HG02840 (cell line): Measurements from ENCODE around the gene PROX1.

Source experiments
- ATAC-seq: cut with Tn5 transposase; IDR thresholded peaks from one replicate; pipeline ENCODE4 v1.9.1; 2021; ENCODE audit warnings: mild to moderate bottlenecking, moderate library complexity, moderate number of reproducible peaks; ENCODE audit not compliant: unreplicated experiment, low FRiP score

PROX1 gene

DNA sequence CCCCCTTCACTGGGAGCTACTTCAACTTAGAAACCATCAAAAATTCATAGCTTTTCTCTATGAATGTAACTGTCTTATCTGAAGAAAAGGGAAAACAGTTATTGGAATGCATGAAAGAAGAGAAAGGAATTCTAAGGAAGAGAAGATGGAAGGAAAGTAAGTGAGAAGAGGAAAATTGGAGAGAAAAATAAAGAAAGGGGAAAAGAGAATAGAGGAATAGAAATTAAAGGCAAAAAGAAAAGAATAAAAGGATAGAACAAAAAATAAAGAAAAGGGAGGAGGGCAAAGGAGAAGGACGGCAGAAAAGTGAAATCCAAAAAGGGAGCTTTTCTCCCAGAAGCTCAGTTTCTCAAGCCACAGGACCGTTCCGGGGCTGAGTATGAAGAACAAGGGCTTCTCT lies 9.9 kb upstream of the PROX1 start:
- no peak for ATAC-seq

DNA sequence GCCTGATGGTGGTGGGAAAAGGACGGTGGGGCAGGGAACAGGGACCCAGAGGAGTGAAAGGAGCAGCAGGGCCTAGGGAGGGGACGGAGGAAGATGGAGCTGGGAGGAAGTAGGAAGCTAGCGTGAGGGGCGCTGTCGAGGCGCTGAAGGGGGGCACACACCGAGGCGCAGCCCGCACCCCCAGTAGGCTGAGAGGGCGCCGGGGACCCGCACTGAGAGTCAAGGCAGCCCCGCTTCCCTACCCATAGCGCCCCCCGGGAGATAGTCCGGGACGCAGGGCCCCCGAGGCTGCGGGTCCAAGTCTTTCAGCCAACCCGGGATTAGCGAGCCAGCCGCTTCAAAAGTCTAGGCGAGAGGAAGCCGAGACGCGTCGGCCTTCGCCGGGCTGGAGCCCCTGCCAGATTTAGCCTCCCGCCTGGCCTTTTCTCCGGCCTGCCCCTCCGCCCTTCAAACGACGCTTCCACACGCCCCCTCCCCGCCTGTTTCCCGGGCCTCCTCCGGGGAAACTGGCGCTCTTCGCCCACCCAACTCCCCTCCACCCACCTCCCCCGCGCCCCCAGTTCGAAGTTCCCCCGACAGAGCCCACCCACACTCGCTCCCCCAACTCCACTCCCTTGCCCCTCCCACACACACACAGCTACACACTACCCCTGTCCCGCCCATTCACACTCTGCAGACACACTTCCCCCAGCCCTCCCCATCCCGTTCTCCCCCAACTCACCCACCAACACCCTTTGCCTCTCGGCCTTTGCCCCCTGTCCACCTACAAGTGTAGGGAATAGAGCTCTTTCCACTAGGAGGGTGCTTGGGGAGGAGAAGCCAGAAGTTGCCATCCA lies 7.8 kb upstream of the PROX1 start:
- ATAC-seq = no peak

DNA sequence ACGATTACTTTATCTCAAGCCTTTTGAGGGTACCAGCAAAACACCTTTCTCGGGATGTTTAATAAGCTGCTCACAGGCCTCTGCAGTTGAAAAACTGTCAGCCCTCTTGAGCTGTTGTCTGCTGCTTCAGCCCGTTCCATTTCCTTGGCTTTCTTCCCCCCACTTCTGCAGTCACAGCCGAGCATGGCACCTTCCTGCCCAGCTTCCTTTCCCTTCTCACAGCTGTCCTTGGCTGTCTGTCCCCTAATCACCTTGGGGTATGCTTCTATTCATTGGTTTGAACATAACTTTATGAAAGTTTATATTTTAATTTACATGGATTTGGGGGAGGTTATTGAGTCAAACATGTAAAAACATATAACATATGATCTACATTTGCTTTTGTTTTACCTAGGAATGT lies 6.9 kb upstream of the PROX1 start:
- no peak for ATAC-seq

DNA sequence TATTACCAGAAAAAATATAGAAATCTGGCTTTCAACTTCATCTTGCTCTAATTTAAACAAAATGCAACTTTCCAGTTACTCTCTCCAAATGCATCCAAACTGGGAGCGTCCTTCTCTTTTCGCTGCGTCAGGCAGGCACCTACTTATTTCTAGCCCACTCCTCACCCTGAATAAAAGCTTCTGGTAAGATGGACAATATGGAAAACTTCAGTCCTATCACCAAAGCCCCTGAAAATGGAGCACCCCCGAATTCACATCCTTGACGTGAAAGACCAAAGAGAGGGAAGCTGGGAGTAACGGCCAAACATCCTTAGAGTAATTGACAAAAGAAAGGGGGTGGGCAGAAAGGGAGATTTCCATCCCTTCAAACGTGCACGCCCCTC lies 5.5 kb upstream of the PROX1 start:
- no peak for ATAC-seq

DNA sequence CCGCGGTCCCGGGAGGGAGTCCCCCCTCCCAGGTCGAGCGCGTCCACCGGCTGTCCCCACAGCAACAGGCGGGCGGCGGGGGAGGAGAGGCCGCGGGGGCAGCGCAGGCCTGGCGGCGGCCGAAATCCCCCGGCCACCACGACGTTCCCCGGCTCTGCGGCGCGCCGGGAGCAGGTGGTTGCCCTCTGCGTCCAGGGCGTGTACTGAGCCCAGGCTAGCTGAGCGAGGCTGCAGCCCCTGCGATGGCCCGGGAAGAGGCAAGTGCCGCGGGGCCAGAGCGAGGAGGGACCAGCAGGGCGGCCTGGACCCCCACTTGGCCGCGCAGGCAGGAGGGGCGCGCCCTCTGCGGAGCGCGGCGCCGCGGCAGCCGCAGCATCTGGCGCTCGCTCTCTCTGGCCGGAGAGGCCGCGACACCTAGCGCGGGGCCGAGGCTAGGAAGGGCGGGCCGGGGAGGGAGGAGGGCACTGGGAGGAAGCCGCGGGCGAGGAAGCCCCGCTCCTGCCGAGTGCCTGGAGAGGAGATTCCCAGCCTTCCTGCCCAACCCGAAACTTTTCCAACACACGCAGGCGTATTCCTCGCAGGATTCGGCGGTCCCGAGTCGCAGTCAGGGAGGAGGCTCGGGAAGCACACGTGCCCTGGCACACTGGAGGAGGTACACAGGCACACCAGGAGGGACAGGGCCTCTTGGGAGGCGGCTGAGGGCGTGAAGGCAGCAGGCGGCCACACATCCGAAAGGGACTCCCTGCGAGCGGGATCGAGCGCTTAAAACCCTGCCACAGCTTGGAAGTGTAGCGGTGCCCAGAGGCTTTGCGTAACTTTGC lies 4.9 kb upstream of the PROX1 start:
- no peak for ATAC-seq

DNA sequence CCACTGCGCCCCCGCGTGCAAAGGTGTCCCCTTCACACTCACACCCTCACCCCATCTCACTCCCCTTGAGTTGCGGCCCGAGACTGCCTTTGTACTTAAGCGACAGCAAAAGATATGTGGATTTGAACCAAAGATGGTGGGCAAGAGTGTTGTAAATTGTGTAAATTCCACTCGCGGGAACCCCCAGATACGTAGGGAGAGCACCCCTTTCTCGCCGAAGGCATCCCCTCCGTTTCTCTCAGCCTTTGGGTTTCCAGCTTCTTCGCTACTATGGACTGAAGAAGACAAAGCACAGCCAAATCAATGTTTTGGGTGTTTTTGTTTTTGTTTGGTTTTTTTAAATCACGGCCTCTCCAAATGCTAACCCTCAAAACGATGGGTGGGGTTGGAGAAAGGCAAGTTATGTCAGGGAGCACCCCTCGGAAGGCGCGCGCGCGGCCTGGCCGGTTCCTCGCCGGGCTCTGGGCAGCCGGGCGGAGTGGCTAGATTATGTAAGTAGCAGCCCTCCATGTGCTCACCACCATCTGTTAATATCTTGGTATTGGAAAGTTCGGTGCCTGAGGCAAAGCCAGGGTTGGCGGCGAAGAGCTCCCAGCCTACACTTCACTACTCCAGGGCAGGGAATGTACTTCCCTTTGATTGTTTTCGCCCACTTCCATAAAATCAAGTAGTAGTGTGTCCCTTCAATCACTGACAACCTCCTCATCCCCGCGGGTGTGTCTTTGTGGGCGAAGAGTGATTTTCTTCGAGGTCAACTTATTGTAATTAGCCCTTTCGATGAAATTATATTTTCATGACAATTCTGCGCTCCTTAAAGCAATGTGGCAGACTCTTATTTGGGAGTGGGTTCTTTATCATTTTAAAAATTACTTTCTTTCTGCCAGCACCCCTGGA lies 4.0 kb upstream of the PROX1 start:
- ATAC-seq = no peak

DNA sequence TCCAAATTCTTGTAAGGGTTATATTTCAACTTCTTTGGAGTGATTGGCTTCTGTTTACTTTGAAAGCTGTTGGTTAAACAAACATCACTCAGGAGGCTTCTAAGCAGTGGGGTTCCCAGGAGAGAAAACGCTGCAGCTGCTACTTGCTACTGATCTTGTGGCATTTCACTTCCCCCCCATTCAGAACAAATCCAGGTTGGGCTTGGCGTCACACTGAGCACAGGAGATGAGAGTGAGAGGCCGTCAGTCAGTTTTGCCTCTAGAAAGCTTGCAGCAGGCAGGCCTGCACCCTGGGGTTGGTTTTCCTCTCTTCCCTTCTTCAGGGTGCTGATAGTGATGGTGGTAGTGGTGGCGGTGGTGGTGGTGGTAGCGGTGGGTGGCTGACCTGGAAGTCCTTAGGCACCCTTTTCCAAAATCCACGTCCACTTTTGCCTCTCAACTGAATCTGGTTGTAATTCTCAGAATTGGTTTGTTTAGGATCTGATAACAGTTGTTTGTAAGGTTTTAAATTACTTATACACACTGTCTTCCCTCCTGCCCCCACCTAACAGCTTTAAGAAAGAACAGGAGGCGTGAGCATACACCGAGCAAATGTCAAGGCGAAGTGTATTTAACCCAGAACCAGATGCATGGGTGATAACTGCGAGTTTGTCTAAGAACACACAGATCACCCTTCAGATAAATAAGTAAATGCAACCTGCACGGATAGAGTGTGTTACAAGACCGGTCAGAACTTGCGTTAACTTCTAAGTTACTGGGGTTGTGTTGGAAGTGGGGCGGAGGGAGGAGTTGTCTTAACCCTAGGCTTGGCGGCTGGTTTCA lies 3.2 kb upstream of the PROX1 start:
- no peak for ATAC-seq

DNA sequence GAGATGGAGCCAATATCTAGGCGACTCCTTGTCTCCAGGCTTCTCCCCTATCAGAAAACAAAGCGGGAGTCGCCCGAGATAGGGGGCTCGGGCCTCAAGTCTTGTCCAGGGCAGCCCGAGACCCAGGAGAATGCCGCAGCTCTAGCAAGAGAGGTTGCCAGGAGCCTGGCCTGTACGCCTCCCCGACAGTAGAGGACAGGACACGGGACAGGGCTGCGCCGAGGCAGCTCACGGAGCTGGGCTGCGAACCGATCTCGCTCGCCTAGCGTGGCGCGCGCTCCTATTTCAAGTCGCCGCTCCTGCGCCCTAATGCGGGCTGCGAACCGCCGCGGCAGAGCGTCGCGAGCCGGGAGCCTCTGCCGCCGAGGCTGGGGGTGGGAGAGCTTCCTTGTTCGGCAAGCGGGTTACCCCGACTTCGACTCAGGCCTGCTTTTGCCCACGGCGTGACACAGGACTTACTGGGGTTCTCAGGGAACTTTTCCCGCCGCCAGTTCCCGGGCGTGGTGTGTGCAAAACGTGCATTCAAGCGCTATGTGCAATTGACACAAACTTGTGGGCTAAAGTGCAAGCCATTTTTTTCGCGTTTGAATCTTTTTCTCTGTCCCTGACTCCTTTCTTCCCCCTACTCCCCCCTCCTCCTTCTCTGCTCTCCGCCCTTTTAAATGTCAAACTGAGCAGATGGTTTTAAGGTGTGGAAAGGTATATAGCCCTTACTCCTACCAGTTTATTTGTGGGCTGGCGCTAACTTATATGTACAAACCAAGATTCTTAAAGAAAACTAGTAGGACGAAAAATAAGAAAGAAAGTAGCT lies 2.4 kb upstream of the PROX1 start:
- ATAC-seq = no peak

DNA sequence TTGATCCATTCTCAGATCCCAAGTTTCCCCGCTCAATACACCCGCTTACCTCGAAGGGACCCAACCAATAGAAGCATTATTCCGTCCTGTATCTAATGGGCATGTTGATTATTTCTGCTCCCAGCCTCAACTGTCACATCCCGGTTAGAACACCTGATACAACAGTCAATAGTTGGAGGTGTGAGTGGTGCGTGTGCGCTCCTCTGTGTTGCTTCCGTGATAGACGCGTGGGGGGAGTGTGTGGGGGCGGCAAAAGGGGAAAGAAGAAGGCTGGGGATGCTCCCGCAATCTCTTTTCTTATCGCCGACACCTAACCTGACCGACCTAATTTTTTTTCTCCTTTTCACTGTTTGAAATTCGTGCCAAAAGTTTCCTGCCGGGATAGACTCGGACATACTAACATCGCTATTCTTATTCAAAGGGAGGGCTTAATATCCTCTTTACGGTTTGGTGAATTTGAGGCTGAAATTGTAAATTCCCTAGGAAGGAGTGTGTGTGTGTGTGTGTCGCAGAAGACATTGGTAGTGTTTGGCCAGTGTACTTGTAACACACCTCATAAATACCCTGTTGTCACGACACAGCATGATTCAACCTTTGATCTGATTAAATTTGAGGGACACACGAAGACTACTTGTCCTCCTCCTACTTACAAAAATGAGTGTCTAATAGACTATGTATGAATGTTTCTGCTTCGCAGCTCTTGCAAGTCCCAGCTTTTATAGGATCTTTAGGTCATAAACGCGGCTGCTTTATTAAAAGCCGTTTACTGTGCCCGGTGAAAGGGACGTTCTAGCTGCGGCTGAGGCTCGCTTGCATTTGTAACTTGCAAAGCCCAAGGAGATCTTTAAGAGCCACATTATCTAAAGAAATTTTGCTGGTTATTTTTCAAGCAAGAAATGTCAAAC lies 1.5 kb upstream of the PROX1 start:
- no peak for ATAC-seq

DNA sequence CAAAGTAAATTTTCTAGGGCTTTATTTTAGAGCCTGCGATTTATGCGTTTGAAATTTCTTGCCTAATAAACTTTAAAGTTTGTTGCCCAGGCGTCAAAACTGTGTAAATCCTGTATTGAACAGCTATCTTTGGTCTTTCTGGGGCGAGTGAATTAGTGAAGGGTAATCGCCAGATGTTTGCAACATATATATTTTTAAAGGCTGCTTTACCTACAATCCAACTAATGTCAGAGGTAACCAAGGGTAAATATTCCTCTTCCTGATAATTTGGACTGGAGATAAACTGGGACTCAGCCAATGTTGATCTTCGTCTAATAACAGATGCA lies 885 bp upstream of the PROX1 start:
- ATAC-seq = no peak

DNA sequence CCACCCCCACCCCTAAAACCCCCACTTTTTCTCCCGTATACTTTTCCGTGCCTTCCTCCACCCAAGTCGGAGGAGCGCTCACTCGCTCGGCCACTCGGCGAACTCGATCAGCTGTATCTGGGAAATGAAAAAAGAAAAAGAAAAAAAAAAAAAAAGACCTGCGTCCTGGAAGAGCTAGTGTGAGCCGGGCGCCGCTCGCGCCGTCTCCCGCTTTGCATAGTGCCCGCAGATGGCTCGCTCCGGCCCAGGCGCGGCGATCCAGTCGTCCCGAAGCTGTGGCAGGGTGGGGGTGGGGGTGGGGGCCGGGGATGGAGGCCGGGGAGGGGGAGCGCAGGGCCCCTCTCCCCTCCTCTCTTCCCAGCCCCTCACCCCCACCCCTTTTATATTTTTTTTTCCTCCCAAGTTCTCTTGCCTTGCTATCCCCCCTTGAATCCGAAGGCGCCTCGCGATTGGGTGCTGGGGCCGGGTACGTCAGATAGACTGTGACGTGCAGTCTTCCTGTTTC lies 299 bp upstream of the PROX1 start:
- ATAC-seq = no peak

DNA sequence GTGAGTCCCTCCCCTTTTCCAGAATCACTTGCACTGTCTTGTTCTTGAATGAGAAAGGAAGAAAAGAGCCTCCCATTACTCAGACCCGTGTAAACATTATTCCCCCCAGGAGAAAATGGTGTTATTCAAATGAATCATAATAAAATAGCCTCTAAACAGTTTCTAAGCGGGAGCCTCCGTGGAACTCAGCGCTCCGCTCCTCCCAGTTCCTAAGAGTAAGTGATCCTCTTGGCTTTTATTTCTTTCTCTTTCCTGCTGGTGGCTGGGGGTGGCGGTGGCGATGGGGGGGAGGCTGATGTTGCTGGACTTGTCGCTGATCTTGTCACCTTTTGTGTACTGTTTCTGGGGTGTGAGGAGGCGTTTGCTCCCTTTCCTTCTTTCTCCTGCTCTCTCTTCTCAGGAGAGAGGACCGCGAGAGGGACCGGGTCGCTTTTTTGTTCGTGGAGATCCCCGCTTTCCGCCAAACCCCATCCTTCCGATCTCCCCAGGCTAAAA lies 781 bp downstream of the PROX1 start:
- ATAC-seq = no peak

DNA sequence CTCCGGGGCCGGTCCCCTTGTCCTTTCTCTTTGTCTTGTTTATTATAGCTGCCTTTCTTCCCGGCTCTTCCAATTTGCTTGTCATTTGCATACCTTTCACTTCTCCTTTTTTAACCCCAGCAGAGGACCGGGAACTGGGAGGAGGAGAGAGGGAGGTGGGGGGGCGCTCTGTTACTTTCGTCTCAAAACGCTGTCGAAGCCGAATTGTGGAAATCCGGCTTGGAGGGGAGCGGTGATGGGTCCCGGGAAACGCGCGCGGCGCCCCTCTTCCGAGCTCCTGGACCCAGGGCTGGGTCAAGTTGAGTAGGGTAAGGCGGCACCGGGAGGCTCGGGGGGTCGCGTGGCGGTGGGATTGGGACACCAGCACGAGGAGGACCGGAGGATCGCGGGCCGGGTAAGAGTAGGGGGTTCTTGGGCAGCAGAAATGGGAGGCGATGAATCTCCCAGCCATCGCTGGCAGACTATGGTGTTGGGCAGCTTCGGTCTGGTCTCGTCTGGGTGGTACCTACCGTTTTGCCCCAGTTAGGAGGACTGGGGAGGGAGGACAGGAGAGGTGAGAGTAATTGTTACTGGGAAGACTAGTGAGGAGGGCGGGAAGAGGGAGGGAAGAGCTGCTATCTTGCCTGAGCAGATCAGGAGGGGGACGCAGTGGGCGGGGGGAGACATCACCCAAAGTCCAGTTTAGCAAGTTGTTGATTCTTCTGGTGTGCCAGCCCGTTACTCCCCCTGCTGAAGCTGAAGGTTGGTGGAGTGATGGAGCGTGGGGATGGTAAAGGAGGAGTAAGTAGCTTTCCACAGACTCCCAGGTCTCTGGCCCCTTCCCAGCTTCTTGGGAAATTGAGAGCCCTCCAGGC lies 1.5 kb downstream of the PROX1 start:
- no peak for ATAC-seq

DNA sequence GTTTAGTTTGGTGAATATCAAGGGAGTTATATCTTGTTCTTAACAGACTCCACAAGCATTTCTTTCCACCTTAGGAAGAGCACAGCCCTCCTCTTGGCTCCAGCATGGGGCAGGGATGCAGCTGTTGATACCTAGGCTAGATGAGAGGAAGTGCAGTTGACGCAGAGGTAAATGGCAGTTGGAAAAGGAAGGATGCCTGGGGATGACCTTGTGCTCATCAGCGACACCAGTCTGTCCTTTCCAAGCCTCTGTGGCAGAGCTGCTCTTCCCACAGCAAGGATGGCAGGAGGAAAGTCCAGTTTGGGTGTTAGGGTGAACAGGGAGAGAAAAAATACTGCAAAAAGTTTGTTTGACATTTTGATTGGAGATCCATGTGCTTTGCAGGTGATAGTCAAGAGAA lies 6.2 kb downstream of the PROX1 start:
- no peak for ATAC-seq

DNA sequence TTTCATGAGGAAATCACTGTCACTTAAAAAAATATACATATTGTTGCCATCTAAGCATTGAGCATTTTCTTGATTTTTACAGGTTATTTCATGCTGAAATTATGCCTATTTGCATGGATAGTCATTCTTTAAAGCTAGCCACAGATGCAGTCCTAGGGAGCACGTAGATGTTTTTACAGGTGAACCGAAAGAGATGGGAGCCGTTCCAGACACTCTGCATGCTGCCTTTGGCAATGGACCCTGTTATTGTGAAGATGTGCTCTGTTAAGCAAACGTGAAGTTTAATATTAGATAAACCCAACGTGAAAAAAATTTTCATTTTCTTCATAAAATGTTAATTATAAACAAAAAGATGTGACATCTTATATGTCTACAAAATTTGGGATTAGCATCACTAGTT lies 7.1 kb downstream of the PROX1 start:
- no peak for ATAC-seq

DNA sequence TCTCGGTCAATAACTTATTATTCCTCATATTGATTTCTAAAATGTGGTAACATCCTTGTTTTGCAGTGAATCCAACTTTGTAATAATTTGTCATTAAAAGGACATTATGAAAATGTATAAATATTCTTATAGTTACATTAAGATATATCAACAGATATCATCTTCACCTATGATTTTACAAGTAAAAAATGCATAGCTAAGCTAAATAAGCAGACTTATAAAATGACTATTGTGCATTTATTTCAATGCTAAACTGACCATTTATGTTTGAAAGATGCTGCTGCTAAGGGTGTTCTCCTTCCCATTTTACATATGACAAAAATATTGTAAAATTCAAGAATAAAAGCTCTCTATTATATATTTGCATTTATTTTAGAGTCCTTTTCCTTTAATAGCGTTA lies 7.8 kb downstream of the PROX1 start:
- no peak for ATAC-seq
